DOHH2 (cell line): Measurements from ENCODE around the gene NOSTRIN.

Experiments used
- H3F3A ChIP-seq: fragments of 200-600 bp; sonication (generic), shearing (Covaris generic); 2 replicates; pipeline ENCODE4 v1.6.0; 2016; ENCODE audit warnings: antibody characterized with exemption, mild to moderate bottlenecking; ENCODE audit not compliant: control insufficient read depth, insufficient read depth
- H3K27ac ChIP-seq: fragments of 200-600 bp; sonication (generic); 2 replicates; pipeline ENCODE4 v1.5.1; 2014; ENCODE audit warnings: low read depth, mild to moderate bottlenecking, low read length, moderate library complexity
- H3K27me3 ChIP-seq: fragments of 200-600 bp; sonication (generic); 2 replicates; pipeline ENCODE4 v1.6.1; 2014; ENCODE audit warnings: mild to moderate bottlenecking, low read length, mixed read lengths; ENCODE audit not compliant: control insufficient read depth
- H3K36me3 ChIP-seq: fragments of 200-600 bp; sonication (generic); 2 replicates; pipeline ENCODE4 v1.6.1; 2014; ENCODE audit warnings: mild to moderate bottlenecking, low read length, moderate library complexity, mixed read lengths; ENCODE audit not compliant: control insufficient read depth
- H3K4me1 ChIP-seq: fragments of 200-600 bp; sonication (generic); 2 replicates; pipeline ENCODE4 v1.6.1; 2014; ENCODE audit warnings: mild to moderate bottlenecking, low read length, mixed read lengths; ENCODE audit not compliant: control insufficient read depth
- H3K4me2 ChIP-seq: fragments of 200-600 bp; sonication (generic); 2 replicates; pipeline ENCODE4 v1.6.0; 2014; ENCODE audit warnings: mild to moderate bottlenecking, low read length, moderate library complexity
- H3K4me3 ChIP-seq: fragments of 200-600 bp; sonication (generic); 2 replicates; pipeline ENCODE4 v1.5.1; 2014; ENCODE audit warnings: mild to moderate bottlenecking, low read length, mixed read lengths
- H3K79me2 ChIP-seq: fragments of 200-600 bp; sonication (generic); 2 replicates; pipeline ENCODE4 v1.6.1; 2014; ENCODE audit warnings: mild to moderate bottlenecking, low read length, mixed read lengths; ENCODE audit not compliant: control insufficient read depth
- H3K9me2 ChIP-seq: fragments of 200-600 bp; sonication (generic); replicated peaks from 2 replicates; pipeline ENCODE4 v1.6.1; 2014; ENCODE audit warnings: mild to moderate bottlenecking, low read length, mixed read lengths; ENCODE audit not compliant: control insufficient read depth
- H3K9me3 ChIP-seq: fragments of 200-600 bp; sonication (generic); 2 replicates; pipeline ENCODE4 v1.6.1; 2014; ENCODE audit warnings: antibody characterized with exemption, low read length, mixed read lengths; ENCODE audit not compliant: control insufficient read depth, insufficient read depth
- H4K20me1 ChIP-seq: fragments of 200-600 bp; sonication (generic); 2 replicates; pipeline ENCODE4 v1.6.0; 2014; ENCODE audit warnings: low read depth, mild to moderate bottlenecking, antibody characterized with exemption, low read length, moderate library complexity; ENCODE audit not compliant: control insufficient read depth, insufficient read depth
- EZH2phosphoT487 ChIP-seq: fragments of 200-600 bp; sonication (generic); IDR thresholded peaks from 2 replicates; pipeline ENCODE4 v1.6.1; 2017; ENCODE audit warnings: borderline replicate concordance, mild to moderate bottlenecking, antibody characterized with exemption, low read length, moderate library complexity, mixed read lengths
- TF ChIP-seq, protein P1 (sequence below): fragments of 200-600 bp; sonication (generic); IDR thresholded peaks from one replicate; pipeline ENCODE4 v1.5.1; 2014; ENCODE audit warnings: antibody characterized with exemption, mild to moderate bottlenecking, low read depth, low read length; ENCODE audit not compliant: poor library complexity, severe bottlenecking

NOSTRIN gene

DNA sequence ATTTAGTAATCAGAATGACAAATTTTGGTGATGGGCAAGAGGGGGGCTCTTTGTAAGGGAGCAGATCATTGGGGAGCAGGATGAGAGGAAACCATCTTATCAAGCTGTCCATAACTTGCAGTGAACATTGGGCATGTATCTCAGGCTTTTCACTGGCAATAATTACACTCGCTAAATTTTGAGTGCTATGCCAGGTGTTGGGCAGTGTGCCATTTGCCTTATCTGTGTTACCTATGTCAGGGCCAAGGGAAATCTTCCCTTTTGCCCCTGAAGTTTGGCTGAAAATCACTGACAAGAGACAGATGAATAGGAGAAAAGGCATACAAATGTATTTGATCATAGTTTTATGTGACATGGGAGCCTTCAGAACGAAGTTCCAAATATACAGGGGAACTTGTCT, 39.0 kb downstream of the NOSTRIN start:
- no peak for TF ChIP-seq EZH2phosphoT487
- TF ChIP-seq, protein P1, sequence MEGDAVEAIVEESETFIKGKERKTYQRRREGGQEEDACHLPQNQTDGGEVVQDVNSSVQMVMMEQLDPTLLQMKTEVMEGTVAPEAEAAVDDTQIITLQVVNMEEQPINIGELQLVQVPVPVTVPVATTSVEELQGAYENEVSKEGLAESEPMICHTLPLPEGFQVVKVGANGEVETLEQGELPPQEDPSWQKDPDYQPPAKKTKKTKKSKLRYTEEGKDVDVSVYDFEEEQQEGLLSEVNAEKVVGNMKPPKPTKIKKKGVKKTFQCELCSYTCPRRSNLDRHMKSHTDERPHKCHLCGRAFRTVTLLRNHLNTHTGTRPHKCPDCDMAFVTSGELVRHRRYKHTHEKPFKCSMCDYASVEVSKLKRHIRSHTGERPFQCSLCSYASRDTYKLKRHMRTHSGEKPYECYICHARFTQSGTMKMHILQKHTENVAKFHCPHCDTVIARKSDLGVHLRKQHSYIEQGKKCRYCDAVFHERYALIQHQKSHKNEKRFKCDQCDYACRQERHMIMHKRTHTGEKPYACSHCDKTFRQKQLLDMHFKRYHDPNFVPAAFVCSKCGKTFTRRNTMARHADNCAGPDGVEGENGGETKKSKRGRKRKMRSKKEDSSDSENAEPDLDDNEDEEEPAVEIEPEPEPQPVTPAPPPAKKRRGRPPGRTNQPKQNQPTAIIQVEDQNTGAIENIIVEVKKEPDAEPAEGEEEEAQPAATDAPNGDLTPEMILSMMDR = no peak
- no peaks in the 10 kb centered on the region for H3K36me3 ChIP-seq

DNA sequence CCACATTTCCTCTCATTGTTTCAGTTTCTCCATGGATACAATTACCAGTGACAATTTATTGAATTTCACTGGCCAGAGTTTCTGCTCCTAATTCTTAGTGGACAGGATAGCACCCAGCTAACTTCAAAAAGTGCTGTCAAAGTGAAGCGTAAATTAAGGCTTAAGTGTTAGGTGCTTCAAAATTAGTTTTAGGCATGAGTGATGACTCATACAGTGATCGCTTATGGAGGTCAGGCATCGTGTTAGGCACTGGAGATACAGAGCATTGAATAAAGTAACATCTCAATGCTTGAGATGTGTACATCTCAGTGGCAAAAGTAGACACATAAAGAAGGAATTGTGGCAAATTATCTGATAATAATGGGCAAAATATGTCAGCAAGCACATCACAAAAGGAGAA, 40.8 kb downstream of the NOSTRIN start:
- Histone ChIP-seq H3K27me3 (no peaks in the 10 kb centered on the region), H3K79me2 (no peaks in the 10 kb centered on the region), H4K20me1 (no peaks in the 10 kb centered on the region), H3K36me3 (no peaks in the 10 kb centered on the region), H3K9me3 (no peaks in the 10 kb centered on the region), H3K9me2 (no peaks in the 10 kb centered on the region), H3K4me3 (no peak overlapping the region), H3K4me2 (no peak overlapping the region), H3K27ac (no peak overlapping the region), H3F3A (no peaks in the 10 kb centered on the region), H3K4me1 (no peaks in the 10 kb centered on the region)
- no peak for TF ChIP-seq EZH2phosphoT487
- TF ChIP-seq, protein P1 = no peak

More for the DNA sequence above, 39.0 kb downstream of the NOSTRIN start:
- Histone ChIP-seq H3K79me2 (no peaks in the 10 kb centered on the region), H3K27me3 (no peaks in the 10 kb centered on the region), H3K27ac (no peak overlapping the region), H3K9me2 (no peaks in the 10 kb centered on the region), H3K9me3 (no peaks in the 10 kb centered on the region), H3K4me3 (no peak overlapping the region), H3K4me2 (no peak overlapping the region), H3K4me1 (no peaks in the 10 kb centered on the region), H3F3A (no peaks in the 10 kb centered on the region), H4K20me1 (no peaks in the 10 kb centered on the region)

DNA sequence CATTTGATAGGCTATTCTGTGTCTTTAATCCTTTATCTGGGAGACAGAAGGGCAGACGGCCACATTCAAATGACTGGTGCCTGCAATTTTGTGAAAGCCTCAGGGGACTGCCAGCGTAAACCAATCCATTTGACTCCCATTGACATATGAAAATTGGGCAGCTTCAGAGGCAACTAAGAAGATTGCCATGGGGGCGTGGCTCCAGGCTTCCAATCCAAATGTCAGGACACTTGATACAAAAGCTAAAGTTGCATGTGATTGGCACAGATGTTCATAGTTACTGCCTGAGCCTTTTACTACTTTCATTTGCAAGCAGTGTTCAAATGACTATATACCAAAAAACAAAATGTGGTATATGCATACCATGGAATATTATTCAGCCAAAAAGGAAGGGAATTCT, 45.8 kb downstream of the NOSTRIN start:
- Histone ChIP-seq H3K79me2 (no peaks in the 10 kb centered on the region), H3K9me3 (no peaks in the 10 kb centered on the region), H3K36me3 (peaks cover 9% of the 10 kb centered on the region), H3F3A (no peaks in the 10 kb centered on the region), H3K27me3 (no peaks in the 10 kb centered on the region), H3K4me1 (no peaks in the 10 kb centered on the region), H3K4me3 (no peak overlapping the region), H3K4me2 (no peak overlapping the region), H3K9me2 (no peaks in the 10 kb centered on the region), H4K20me1 (no peaks in the 10 kb centered on the region), H3K27ac (no peak overlapping the region)
- TF ChIP-seq, protein P1 = no peak
- TF ChIP-seq EZH2phosphoT487 = no peak

DNA sequence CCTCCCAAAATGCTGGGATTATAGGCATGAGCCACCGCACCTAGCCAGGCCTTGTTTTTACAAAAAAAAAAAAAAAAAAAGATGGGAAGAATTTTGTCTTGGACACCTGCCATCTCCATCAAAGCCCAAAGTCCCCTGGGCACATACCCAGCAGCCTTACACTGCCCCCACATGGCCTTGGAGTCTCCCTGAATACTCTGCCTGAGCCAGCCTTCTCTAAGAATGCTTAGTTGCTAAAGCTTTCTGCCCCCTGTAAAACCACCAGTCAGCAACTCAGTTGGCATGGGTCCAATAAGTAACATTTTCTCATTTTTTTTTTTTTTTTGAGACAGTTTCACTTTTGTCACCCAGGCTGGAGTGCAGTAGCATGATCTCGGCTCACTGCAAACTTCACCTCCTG, 47.2 kb downstream of the NOSTRIN start:
- Histone ChIP-seq H3K27ac (no peak overlapping the region), H3K79me2 (no peaks in the 10 kb centered on the region), H3K4me2 (no peak overlapping the region), H3K9me3 (no peaks in the 10 kb centered on the region), H4K20me1 (no peaks in the 10 kb centered on the region), H3K27me3 (no peaks in the 10 kb centered on the region), H3K9me2 (no peaks in the 10 kb centered on the region), H3K4me3 (no peak overlapping the region), H3K36me3 (peaks cover 12% of the 10 kb centered on the region), H3F3A (no peaks in the 10 kb centered on the region), H3K4me1 (no peaks in the 10 kb centered on the region)
- TF ChIP-seq, protein P1 = no peak
- TF ChIP-seq EZH2phosphoT487 = no peak
